Renal cortical epithelial cell (primary cell): ENCODE measurements around the gene PTCD1. TPM values are rescaled to one million over a fixed set of nuclear protein-coding genes. Genes with fewer than 3 reads are reported as not detected.

ENCODE experiments used
- DNase-seq: peaks from one replicate; pipeline ENCODE4 v3.0.0-alpha.2; 2011; ENCODE audit warnings: low read depth
- total RNA-seq: library from RNA; depleted of rRNA; stranded (reverse); fragments of >200 nt; gene quantifications from 2 replicates; pipeline ENCODE4 v1.2.3, GENCODE V29; 2014

The PTCD1 gene
- total RNA-seq, 1 donor from 2014 or later = 6.7 TPM

- no peak for DNase-seq
These were observed 29.4 kb downstream of the PTCD1 start for GRCh38 chr7:99409192-99409572.

DNA sequence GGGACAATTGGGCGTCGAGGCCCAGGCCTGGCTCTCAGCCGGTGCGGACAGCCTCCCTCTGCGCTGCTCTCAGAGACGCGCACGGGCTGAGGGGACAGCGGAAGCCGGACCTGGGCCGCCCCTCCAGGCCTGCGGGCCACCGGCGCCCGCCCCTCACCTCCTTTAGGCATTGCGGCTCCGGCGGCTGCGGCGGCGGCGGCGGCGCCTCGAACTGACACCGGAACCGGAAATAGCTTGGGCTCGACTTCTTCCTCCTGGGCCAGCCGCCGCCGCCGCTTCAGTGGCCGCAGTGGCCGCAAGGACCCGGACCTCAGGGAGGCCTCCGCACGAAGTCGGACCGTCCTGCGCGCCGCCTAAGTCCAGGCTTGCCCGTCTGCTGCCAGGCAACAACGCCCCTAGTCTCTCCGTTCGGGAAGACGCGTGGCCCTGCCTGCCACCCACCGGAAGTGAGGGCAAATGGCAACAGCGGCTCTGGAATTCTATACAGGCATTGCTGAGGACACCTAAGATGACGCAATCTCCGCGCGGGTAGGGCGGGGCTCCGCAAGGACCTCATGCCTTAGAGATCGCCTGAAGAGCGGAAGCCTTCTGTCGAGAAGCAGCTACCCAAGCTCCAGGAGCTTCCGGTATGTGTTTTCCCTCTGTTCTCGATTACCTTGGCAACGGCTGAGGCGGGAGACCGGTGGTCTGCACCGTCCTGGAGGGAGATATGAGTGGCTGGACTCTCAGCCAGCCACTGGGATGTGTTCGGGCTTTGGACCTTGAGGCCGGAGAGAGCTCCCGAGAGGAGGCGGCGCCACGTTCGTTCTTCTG, 30.0 kb downstream of the PTCD1 start, which contains the start of the genes BUD31 and PDAP1:
Gene BUD31, plus strand, starts transcription at position 591 of the 813 bp plus-strand sequence. CDS start 2,124 bp downstream, outside the sequence.
Gene PDAP1, minus strand, starts transcription at position 219 of the 813 bp plus-strand sequence. Its CDS starts 49 bp downstream, at position 170.
- peak; percentile 92 for DNase-seq

- DNase-seq = peak; percentile 62
These were observed 30.7 kb downstream of the PTCD1 start for GRCh38 chr7:99407872-99408378.

GRCh38 chr7:99406557-99406956, 32.0 kb downstream of the PTCD1 start:
- DNase-seq = no peak

GRCh38 chr7:99404977-99405320, 33.6 kb downstream of the PTCD1 start:
- no peak for DNase-seq

GRCh38 chr7:99404235-99404976, 34.2 kb downstream of the PTCD1 start:
- no peak for DNase-seq

- no peak for DNase-seq
These were observed 34.8 kb downstream of the PTCD1 start for GRCh38 chr7:99403764-99404163.

DNA sequence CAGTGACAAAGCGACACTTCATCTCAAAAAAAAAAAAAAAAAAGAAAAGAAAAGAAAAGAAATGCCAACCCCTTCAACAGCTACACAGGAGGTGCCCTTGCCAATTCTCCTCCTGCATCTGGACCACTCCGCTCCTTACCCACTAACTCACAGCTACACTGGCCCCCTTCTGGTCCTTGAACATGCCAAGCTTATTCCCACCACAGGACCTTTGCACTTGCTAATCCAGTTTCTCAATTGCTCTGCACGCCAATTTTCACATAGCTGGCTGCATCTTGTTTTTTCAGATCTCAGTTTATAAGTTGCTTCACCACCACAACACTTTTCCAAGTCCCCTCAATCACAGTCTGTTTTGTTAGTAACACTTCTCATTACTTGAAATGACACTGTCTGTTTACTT, 35.7 kb downstream of the PTCD1 start:
- no peak for DNase-seq

DNA sequence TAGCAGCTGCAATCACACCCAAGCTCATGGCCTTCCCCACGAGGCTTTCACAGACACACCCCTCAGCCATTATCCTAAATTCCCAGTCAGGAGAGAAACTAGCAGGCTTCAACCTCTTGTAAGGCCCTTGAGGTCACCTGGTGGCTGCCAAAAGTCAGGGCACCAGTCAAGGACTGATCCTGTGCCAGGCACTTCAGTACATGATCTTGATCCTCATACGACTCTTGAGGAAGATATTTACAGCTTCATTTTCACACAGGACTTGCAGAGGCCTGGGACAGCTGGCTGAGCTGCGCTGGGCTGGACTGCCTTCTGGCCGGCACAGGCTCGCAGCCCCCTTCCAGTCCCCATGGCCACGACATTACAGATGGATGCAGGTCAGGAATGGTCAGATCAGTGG, 39.0 kb downstream of the PTCD1 start:
- no peak for DNase-seq

DNA sequence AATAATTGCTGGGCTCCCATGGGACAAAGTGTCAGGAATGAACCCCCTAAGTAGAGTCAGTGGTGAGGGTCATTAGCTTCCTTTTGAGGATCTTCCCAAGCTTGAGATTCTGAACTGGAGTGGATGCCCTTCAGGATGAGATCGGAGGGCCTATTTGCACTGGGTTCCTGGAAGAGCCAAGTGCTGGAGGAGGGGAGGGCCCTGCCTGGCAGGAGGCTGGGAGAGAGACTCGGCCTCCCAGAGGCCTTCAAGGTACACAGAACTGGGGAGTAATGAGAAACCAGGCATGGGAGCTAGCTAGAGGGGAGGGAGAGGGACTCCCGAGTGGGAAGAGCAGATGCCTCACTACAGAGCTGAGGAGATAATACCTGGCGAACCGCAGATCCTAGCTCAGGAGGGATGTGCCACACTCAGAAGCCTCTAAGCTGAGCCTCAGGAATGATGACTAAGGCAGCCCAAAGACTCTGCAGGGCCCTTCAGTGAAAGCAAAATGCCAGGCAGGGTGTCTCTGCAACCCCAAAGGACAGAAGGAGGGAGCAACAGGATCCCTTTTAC, 39.6 kb downstream of the PTCD1 start:
- DNase-seq = no peak

DNA sequence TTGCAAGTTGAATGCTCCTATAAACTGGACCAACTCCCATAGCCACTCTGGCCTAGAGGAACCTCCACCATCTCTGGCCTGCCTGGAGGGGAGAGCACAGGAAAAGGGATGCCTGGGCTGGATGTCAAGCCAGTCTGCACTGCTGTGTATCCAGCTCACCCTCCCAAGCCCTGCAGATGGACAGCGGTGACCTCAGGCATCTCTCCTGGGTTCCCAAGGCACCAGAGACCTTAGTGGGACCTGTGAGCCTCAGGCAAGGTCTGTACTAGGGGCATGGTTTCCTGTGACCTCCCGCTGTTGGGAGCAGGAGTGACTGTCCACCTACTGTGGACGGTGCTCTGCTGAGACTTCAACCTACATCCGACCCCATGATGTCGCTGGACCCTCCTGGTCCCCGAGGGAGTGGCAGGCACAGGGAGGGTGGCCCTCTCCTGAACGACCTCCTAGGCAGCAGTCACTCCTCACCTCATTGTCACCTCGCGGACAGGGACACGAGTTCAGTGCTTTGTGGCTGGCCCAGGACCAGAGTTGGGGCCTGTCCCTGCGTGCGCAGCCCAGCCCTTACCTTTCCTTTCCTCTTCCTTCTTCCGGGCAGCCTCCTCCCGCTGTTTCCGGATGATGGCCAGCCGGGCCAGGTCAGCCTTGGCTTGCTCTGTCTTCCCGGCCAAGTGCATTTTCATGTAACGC, 41.2 kb downstream of the PTCD1 start:
- DNase-seq = no peak

GRCh38 chr7:99396418-99397296, 41.9 kb downstream of the PTCD1 start:
- DNase-seq = no peak

- no peak for DNase-seq
These were observed 42.8 kb downstream of the PTCD1 start for GRCh38 chr7:99395616-99396327.

DNA sequence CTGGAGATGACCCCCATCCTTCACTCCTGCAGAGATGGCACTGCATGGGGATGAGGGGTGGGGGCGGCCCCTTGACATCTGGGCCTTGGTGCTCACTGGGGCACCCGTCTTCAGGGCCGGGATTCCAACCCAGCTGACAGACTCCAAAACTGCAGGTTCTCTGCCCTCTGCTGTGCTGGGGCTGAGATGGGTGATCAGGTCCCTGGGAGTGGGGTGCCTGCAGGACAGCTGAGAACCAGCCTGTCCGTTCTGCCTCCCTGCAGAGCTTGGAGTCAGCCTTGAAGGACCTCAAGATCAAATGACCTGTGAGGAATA, 44.5 kb downstream of the PTCD1 start:
- DNase-seq = no peak

DNA sequence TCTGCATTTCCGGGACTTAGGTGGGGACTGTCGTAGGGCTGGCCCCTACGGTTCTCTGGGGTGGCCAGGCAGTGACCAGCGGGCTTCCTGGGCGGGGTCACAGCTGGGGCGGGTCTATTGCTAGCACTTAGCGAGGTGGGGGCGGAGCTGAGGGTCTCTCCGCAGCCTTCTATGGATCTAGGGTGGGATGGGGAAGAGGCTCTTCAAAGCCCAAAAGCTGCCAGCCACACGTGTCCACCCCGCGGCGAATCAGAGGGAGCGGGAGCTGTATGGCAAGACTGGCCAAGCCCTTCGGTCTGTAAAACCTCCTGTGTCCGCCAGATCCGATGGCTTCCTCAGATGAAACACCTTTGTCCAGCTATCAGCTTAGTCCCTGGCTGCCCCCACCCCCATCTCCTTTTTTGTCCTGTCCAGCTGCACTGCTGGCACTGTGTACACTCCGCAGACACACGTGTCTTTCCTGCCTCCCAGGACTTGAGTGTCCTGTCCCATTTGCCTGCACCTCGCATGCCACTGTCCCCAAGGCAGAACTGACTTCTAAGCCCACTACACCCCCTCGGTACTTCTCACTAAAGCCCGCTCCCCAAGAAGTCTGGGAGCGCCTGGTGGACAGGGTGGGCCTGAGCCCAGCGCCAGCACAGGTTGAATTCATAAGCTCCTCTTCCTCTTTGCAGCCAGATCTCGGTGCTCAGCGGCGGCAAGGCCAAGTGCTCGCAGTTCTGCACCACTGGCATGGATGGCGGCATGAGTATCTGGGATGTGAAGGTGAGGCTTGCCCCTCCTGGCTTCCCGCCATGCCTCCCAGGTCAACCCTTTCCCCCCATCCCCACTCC, 45.0 kb downstream of the PTCD1 start:
- DNase-seq = no peak

- no peak for DNase-seq
These were observed 45.8 kb downstream of the PTCD1 start for GRCh38 chr7:99392659-99393354.

DNA sequence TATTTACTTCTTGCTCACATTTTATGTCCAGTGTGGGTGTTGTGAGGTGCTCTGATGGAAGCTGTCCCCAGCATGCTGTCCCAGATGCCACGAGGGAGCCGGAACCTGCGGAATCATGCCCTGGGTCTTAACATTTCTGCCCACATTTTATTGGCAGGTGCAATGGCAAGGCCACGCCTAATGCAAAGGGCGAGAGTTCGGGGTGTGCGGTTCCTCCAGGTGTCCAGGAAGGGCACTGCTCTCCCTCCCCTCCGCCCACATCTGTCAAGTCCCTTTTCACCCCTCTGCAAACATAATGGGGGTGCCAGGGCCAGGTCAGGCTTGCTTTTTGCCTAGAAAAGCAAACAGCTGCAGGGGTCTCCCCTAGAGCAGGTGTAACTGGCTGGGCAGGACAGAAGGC, 46.6 kb downstream of the PTCD1 start:
- DNase-seq = no peak

DNA sequence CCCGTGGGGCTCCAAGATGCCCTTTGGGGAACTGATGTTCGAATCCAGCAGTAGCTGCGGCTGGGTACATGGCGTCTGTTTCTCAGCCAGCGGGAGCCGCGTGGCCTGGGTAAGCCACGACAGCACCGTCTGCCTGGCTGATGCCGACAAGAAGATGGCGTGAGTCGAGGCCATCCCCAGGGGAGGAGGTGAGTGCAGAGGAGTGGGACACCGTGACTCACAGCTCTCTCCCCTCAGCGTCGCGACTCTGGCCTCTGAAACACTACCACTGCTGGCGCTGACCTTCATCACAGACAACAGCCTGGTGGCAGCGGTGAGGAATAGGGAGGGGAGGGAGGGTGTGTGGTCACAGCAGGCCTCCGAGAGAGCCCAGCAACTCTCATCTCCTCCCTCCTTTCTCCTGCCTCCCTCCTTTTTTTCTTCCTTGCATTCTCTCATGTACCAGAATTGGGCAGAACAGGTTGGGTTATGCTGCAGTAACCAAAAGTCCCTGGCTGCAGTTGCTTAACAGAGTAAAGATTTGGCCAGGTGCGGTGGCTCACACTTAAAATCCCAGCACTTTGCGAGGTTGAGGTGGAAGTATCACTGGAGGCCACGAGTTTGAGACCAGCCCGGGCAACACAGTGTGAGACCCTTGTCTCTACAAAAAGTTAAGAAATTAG, 47.5 kb downstream of the PTCD1 start:
- DNase-seq = no peak
